OCI-LY3 (cell line): ENCODE data around the gene PIGA.

Experiments
- H2AFZ ChIP-seq: fragments of 200-600, 300-600 bp; shearing (Covaris generic); 2 replicates; pipeline ENCODE4 v1.6.0; 2014; ENCODE audit warnings: antibody characterized with exemption, low read depth, low read length
- H3K27ac ChIP-seq: fragments of 200-600, 300-600 bp; sonication (generic); 2 replicates; pipeline ENCODE4 v1.5.1; 2014; ENCODE audit warnings: mild to moderate bottlenecking, low read length, moderate library complexity, mixed read lengths
- H3K27me3 ChIP-seq: fragments of 200-600, 300-600 bp; sonication (generic); 2 replicates; pipeline ENCODE4 v1.6.1; 2014; ENCODE audit warnings: low read depth, low read length, mixed read lengths
- H3K36me3 ChIP-seq: fragments of 200-600, 300-600 bp; sonication (generic); replicated peaks from 2 replicates; pipeline ENCODE3; 2014; ENCODE audit warnings: low read depth, low read length, mixed read lengths
- H3K4me1 ChIP-seq: fragments of 300-600, 200-600 bp; sonication (generic); 2 replicates; pipeline ENCODE4 v1.6.1; 2014; ENCODE audit warnings: low read length, mixed read lengths
- H3K4me2 ChIP-seq: fragments of 200-600, 300-600 bp; sonication (generic); 2 replicates; pipeline ENCODE4 v1.6.1; 2014; ENCODE audit warnings: low read length, mixed read lengths
- H3K4me3 ChIP-seq: fragments of 300-600, 200-600 bp; sonication (generic); 2 replicates; pipeline ENCODE4 v1.5.1; 2014; ENCODE audit warnings: antibody characterized with exemption, mild to moderate bottlenecking, low read length, moderate library complexity
- H3K79me2 ChIP-seq: fragments of 300-600, 200-600 bp; shearing (Covaris generic); 2 replicates; pipeline ENCODE4 v1.6.1; 2014; ENCODE audit warnings: mild to moderate bottlenecking, low read length, mixed read lengths
- H3K9ac ChIP-seq: fragments of 300-600, 200-600 bp; shearing (Covaris generic); 2 replicates; pipeline ENCODE4 v1.6.0; 2014; ENCODE audit warnings: mild to moderate bottlenecking, low read length, moderate library complexity
- H3K9me3 ChIP-seq: fragments of 200-600, 300-600 bp; shearing (Covaris generic); 2 replicates; pipeline ENCODE4 v1.6.1; 2014; ENCODE audit warnings: low read length, mixed read lengths; ENCODE audit not compliant: insufficient read depth
- H4K20me1 ChIP-seq: fragments of 200-600, 300-600 bp; sonication (generic); 2 replicates; pipeline ENCODE4 v1.6.1; 2016; ENCODE audit warnings: low read length, mixed read lengths; ENCODE audit not compliant: insufficient read depth
- EZH2phosphoT487 ChIP-seq: fragments of 200-600 bp; shearing (Covaris generic); IDR thresholded peaks from 2 replicates; pipeline ENCODE4 v1.6.1; 2018; ENCODE audit warnings: antibody characterized with exemption, mixed run types, low read depth
- TF ChIP-seq, protein P1 (sequence below): fragments of 200-600, 300-600 bp; sonication (generic); IDR thresholded peaks from 2 replicates; pipeline ENCODE4 v1.5.1; 2014; ENCODE audit warnings: antibody characterized with exemption, low read length, low read depth

Gene PIGA

DNA sequence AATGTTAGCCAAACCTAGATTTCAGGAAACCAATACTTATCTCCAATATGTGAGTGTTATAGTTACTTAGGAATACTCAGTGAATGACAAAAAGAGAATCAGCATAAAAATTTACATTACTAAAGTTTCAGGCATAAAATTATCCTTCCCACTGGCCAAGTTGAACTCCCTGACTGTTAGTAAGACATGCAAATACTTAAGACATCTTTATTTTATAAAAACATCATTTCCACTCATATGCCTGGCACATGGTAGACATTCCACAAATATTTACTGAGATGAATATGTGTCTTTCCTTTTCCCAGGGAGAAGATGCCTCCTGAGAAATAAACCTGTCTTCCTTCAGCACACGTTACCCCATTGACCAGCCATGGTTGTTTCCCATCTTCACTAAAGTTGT lies 41.6 kb upstream of the PIGA start:
- Histone ChIP-seq H3K36me3 (no peaks in the 10 kb centered on the region), H3K4me1 (no peaks in the 10 kb centered on the region), H3K4me3 (no peak overlapping the region), H3K9ac (no peak overlapping the region), H4K20me1 (no peaks in the 10 kb centered on the region), H3K27ac (no peak overlapping the region), H2AFZ (no peak overlapping the region), H3K27me3 (no peaks in the 10 kb centered on the region), H3K4me2 (no peak overlapping the region), H3K9me3 (no peaks in the 10 kb centered on the region), H3K79me2 (no peaks in the 10 kb centered on the region)
- TF ChIP-seq, protein P1, sequence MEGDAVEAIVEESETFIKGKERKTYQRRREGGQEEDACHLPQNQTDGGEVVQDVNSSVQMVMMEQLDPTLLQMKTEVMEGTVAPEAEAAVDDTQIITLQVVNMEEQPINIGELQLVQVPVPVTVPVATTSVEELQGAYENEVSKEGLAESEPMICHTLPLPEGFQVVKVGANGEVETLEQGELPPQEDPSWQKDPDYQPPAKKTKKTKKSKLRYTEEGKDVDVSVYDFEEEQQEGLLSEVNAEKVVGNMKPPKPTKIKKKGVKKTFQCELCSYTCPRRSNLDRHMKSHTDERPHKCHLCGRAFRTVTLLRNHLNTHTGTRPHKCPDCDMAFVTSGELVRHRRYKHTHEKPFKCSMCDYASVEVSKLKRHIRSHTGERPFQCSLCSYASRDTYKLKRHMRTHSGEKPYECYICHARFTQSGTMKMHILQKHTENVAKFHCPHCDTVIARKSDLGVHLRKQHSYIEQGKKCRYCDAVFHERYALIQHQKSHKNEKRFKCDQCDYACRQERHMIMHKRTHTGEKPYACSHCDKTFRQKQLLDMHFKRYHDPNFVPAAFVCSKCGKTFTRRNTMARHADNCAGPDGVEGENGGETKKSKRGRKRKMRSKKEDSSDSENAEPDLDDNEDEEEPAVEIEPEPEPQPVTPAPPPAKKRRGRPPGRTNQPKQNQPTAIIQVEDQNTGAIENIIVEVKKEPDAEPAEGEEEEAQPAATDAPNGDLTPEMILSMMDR, result no peak
- TF ChIP-seq EZH2phosphoT487, result no peak

DNA sequence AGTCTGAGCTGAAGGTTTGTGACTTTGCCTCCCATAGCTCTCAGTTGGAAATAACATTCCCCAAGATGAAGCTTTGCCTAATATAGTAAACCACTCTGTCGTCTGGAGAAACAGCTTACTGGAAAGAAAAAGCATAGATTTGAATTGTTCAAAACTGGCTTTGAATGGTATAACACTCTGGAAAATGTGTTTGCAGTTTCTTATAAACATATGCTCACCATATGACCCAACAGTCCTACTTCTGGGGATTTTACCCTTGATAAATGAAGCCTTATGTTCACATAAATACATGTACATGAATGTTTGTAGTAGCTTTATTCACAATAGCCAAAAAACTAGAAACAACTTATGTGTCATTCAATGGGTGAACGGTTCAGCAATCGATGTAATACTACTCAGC lies 38.7 kb upstream of the PIGA start:
- no peak for TF ChIP-seq EZH2phosphoT487
- TF ChIP-seq, protein P1, result no peak
- Histone ChIP-seq H3K9me3 (no peaks in the 10 kb centered on the region), H3K4me3 (no peak overlapping the region), H2AFZ (no peak overlapping the region), H3K27me3 (no peaks in the 10 kb centered on the region), H3K4me2 (no peak overlapping the region), H4K20me1 (no peaks in the 10 kb centered on the region), H3K36me3 (no peaks in the 10 kb centered on the region), H3K27ac (no peak overlapping the region), H3K4me1 (peaks cover 14% of the 10 kb centered on the region), H3K79me2 (no peaks in the 10 kb centered on the region), H3K9ac (no peak overlapping the region)

DNA sequence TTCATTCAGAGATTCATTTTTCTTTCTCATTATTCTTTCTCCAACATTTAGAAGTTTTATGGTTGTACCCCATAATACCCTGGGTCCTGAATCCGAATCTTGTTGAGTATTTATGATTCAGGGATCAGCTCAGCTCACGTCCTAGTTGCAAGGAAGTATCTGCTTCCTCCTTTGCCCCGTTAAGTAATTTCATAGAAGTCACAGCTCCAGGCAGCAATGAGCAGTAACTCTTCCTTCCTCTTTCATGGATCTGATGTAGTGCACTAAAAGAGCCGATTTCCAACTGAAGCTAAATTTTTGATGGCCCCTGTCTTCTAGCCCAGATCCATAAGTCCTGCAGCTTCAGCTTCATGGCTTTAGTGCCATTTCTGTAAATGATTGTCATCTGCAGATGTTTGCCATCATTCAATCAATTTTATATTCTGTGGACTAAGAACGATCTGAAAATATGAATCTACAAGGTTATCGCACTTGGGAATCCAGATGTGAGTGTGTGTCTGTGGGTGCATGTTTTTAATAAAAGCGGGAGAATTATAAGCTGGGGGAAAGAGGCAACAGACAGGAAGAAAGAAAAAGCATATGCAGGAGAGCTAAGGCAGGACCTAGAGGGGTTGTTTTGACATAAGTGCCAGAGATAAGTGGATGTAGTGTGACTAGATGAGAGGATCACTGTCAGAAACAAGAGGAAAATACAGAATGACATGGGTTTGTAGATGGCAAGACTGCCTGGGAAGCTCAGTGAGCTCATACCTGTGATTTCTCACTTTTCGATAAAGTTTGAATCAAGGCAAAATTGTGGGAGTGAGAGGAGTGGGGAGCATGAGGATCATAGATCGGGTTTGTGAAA lies 31.4 kb upstream of the PIGA start:
- no peaks in the 10 kb centered on the region for H3K27me3 ChIP-seq
- no peaks in the 10 kb centered on the region for H3K36me3 ChIP-seq
- H3K9me3 ChIP-seq, result no peaks in the 10 kb centered on the region
- 0 out of 2 replicates have a peak overlapping the region, but pooled peaks have one; percentile 24 for H3K27ac ChIP-seq
- H3K79me2 ChIP-seq, result no peaks in the 10 kb centered on the region
- peak overlapping the region; percentile 48 for H3K9ac ChIP-seq
- peak overlapping the region; percentile 72 for H2AFZ ChIP-seq
- H3K4me2 ChIP-seq, result peak overlapping the region; percentile 89
- peaks cover 42% of the 10 kb centered on the region for H3K4me1 ChIP-seq
- peak overlapping the region; percentile 69 for H3K4me3 ChIP-seq
- no peaks in the 10 kb centered on the region for H4K20me1 ChIP-seq
- TF ChIP-seq, protein P1, result no peak

DNA sequence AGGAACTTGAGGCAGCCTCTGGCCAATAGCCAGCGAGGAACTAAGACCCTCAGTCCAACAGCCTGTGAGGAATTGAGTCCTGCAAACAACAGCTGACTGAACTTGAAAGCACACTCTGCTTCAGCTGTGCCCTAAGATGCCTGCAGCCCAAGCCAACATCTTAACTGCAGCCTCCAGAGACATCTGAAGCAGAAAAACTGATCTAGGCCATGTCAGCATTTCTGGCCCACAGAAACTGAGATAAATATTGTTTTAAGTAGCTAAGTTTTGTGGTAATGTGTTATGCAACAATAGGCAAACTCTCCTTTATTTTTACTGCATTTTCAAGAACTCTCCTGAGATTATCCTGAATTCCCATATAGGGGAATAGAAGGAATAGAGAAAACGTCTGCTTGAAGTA lies 24.4 kb upstream of the PIGA start:
- Histone ChIP-seq H3K9me3 (peaks cover 5% of the 10 kb centered on the region; the same call in 1 of the 2 replicates), H3K27me3 (no peaks in the 10 kb centered on the region), H2AFZ (peak overlapping the region; percentile 94), H4K20me1 (no peaks in the 10 kb centered on the region), H3K27ac (peak overlapping the region; percentile 99), H3K4me2 (peak overlapping the region; percentile 62), H3K79me2 (no peaks in the 10 kb centered on the region), H3K4me1 (peaks cover 50% of the 10 kb centered on the region), H3K9ac (peak overlapping the region; percentile 63), H3K36me3 (peaks cover 16% of the 10 kb centered on the region), H3K4me3 (peak overlapping the region; percentile 11; the same call in 1 of the 2 replicates)
- TF ChIP-seq, protein P1, result no peak
- TF ChIP-seq EZH2phosphoT487, result no peak
